Uterus (tissue), 4 donors: ENCODE data around the gene CHRDL2. TPM values are rescaled to one million over a fixed set of nuclear protein-coding genes. Genes with fewer than 3 reads are reported as not detected.

Experiments
- DNase-seq, 2 donors: peaks; one replicate each; pipeline ENCODE4 v3.0.0-alpha.2; 2019 to 2020
- H3K27ac ChIP-seq, 2 donors: fragments of 200-600 bp; sonication (generic); 1 replicate in 1 of 2; 2 replicates in 1 of 2; pipeline ENCODE4 v1.5.1; 2016 to 2018
- H3K27me3 ChIP-seq, 2 donors: fragments of 200-600 bp; sonication (generic); one replicate each; pipeline ENCODE4 v1.5.1; 2018 to 2019; ENCODE audit warnings: control low read depth in 1 of 2
- H3K36me3 ChIP-seq, 2 donors: fragments of 200-600 bp; sonication (generic); one replicate each; pipeline ENCODE4 v1.5.1; 2019; ENCODE audit warnings: control low read depth in 1 of 2
- H3K4me1 ChIP-seq, 2 donors: fragments of 200-600 bp; sonication (generic); one replicate each; pipeline ENCODE4 v1.5.1; 2018 to 2019; ENCODE audit warnings: control low read depth in 1 of 2
- H3K4me3 ChIP-seq, 2 donors: fragments of 200-600 bp; sonication (generic); 1 replicate in 1 of 2; 2 replicates in 1 of 2; pipeline ENCODE4 v1.5.1; 2018 to 2019; ENCODE audit warnings: mild to moderate bottlenecking in 1 of 2
- H3K9me3 ChIP-seq, 2 donors: fragments of 200-600 bp; sonication (generic); one replicate each; pipeline ENCODE4 v1.5.1; 2019; ENCODE audit warnings: control low read depth in 1 of 2
- POLR2A ChIP-seq, 2 donors: fragments of 450-650 bp; IDR thresholded peaks; one replicate each; pipeline ENCODE4 v1.6.1; 2016; ENCODE audit warnings: antibody characterized with exemption in 2 of 2, mild to moderate bottlenecking in 1 of 2, moderate library complexity in 1 of 2
- intact Hi-C: fragments of 100-400 bp; cut with DNase I; formaldehyde crosslinking; loops from one replicate; pipeline ENCODE4 v1.15.1; 2023; ENCODE audit warnings: low total_unique reads
- total RNA-seq, 4 donors: library from RNA; depleted of rRNA in 3 of 4; stranded (reverse); fragments of >200 nt in 3 of 4; gene quantifications; one replicate each; pipeline versions ENCODE4 v1.1.0 to v1.2.4, GENCODE V29; 2014 to 2023
- TF ChIP-seq, protein P1 (sequence below), 4 experiments: fragments of 200-600 bp in 2 of 4; fragments of 450-650 bp in 2 of 4; sonication (generic) in 2 of 4; IDR thresholded peaks; one replicate each; pipeline ENCODE4 v1.5.1; 2016 to 2019; ENCODE audit warnings: antibody characterized with exemption in 4 of 4, mild to moderate bottlenecking in 2 of 4, moderate library complexity in 1 of 4
- donor health status: DM: yes; HTN: yes; CAD: no.

CHRDL2 gene
- total RNA-seq, 4 donors from 2014 or later = 0.41 to 115 (median 2.9) TPM

- intact Hi-C loops = no loop called here
- no peak for TF ChIP-seq POLR2A (IDR thresholded peaks at IDR 0.05)
- TF ChIP-seq, protein P1, sequence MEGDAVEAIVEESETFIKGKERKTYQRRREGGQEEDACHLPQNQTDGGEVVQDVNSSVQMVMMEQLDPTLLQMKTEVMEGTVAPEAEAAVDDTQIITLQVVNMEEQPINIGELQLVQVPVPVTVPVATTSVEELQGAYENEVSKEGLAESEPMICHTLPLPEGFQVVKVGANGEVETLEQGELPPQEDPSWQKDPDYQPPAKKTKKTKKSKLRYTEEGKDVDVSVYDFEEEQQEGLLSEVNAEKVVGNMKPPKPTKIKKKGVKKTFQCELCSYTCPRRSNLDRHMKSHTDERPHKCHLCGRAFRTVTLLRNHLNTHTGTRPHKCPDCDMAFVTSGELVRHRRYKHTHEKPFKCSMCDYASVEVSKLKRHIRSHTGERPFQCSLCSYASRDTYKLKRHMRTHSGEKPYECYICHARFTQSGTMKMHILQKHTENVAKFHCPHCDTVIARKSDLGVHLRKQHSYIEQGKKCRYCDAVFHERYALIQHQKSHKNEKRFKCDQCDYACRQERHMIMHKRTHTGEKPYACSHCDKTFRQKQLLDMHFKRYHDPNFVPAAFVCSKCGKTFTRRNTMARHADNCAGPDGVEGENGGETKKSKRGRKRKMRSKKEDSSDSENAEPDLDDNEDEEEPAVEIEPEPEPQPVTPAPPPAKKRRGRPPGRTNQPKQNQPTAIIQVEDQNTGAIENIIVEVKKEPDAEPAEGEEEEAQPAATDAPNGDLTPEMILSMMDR (IDR thresholded peaks at IDR 0.05) = no peak
- Histone ChIP-seq H3K4me1 (peaks cover 4 to 31% of the 10 kb centered on the region in 2 donors), H3K4me3 (peak overlapping the region in 1 of 2 donors; percentile 37), H3K27me3 (no peaks in the 10 kb centered on the region), H3K9me3 (no peaks in the 10 kb centered on the region), H3K36me3 (no peaks in the 10 kb centered on the region), H3K27ac (peak overlapping the region; percentile 93 to 95)
- DNase-seq = no peak
These were observed 48.4 kb downstream of the CHRDL2 start for GRCh38 chr11:74682731-74683278.

GRCh38 chr11:74681686-74682651, 49.3 kb downstream of the CHRDL2 start:
- Histone ChIP-seq H3K4me3 (no peak overlapping the region), H3K36me3 (no peaks in the 10 kb centered on the region), H3K9me3 (no peaks in the 10 kb centered on the region), H3K4me1 (peaks cover 4 to 31% of the 10 kb centered on the region in 2 donors), H3K27me3 (no peaks in the 10 kb centered on the region), H3K27ac (peak overlapping the region; percentile 93 to 95)
- TF ChIP-seq, protein P1 (IDR thresholded peaks at IDR 0.05) = no peak
- TF ChIP-seq POLR2A (IDR thresholded peaks at IDR 0.05) = no peak
- peak; percentile 67 to 75 for DNase-seq
- intact Hi-C loops = no loop called here

GRCh38 chr11:74680703-74681531, 50.3 kb downstream of the CHRDL2 start:
- Histone ChIP-seq H3K27ac (peak overlapping the region; percentile 93 to 95), H3K36me3 (no peaks in the 10 kb centered on the region), H3K4me1 (peaks cover 4 to 31% of the 10 kb centered on the region in 2 donors), H3K4me3 (no peak overlapping the region), H3K27me3 (no peaks in the 10 kb centered on the region), H3K9me3 (no peaks in the 10 kb centered on the region)
- DNase-seq = peak in 1 of 2 donors; percentile 59
- intact Hi-C loops = no loop called here
- TF ChIP-seq POLR2A (IDR thresholded peaks at IDR 0.05) = no peak
- TF ChIP-seq, protein P1 (IDR thresholded peaks at IDR 0.05) = no peak

DNA sequence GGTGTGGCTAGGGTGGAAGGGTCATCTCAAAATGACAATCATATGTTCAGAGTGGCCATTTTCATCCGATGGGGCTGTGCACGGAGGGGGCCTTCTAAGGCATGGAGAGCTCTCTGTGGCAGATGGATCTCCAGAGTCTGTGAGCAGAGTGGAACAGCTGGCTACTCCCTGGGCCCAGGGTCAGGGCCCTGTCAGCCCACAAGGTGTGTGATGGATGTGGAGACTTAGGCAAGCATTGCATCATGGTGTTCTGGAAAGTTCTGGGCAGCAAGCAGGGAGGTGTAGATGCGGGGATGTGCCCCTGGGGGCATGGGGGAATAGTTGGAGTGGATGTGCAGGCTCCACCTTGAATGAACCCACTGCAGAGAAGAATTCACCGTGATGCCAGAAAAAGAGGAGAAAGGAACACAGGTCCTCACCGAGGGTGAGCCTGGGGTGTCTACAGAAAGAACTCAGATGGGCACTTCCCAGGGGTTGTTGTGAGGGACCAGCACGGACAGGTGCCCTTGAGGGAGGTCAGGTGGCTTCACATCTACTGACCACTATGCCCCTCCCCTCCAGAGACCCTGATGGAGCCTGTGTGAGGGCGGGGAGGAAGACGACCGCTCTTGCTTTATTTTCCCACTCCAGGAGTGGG, 51.1 kb downstream of the CHRDL2 start:
- Histone ChIP-seq H3K36me3 (no peaks in the 10 kb centered on the region), H3K27me3 (no peaks in the 10 kb centered on the region), H3K9me3 (no peaks in the 10 kb centered on the region), H3K27ac (peak overlapping the region; percentile 93 to 95), H3K4me1 (peaks cover 4 to 31% of the 10 kb centered on the region in 2 donors), H3K4me3 (no peak overlapping the region)
- DNase-seq = peak in 1 of 2 donors; percentile 44
- intact Hi-C loops = no loop called here
- no peak for TF ChIP-seq POLR2A (IDR thresholded peaks at IDR 0.05)
- TF ChIP-seq, protein P1 (IDR thresholded peaks at IDR 0.05) = no peak
